ENCODE data around the gene TLL2.

The TLL2 gene

GRCh38 chr10:96470116-96470743 lies 43.5 kb downstream of the TLL2 start:
- Histone ChIP-seq H3K27me3 (replicated peaks) (peaks cover 11% of the 10 kb centered on the region), H3K4me3 (ENCODE audit: low read depth, low read length) (no peak overlapping the region), H3K36me3 (replicated peaks) (no peaks in the 10 kb centered on the region), H3K27ac (no peak overlapping the region)
- in situ Hi-C loops (cut with HindIII; ENCODE audit: low pct_ligation_motif_present, low sequenced_read_pairs), result no loop called here
- peak; percentile 81 for TF ChIP-seq CTCF (IDR thresholded peaks at IDR 0.05; ENCODE audit: low read depth, low read length, missing control alignments)
- peak; percentile 48 for DNase-seq

- in situ Hi-C loops (cut with HindIII; ENCODE audit: low pct_ligation_motif_present, low sequenced_read_pairs), result no loop called here
- Histone ChIP-seq H3K4me3 (ENCODE audit: low read depth, low read length) (no peak overlapping the region), H3K27ac (no peak overlapping the region), H3K27me3 (replicated peaks) (peaks cover 4% of the 10 kb centered on the region), H3K36me3 (replicated peaks) (no peaks in the 10 kb centered on the region)
- no peak for TF ChIP-seq CTCF (IDR thresholded peaks at IDR 0.05; ENCODE audit: low read depth, low read length, missing control alignments)
- no peak for DNase-seq
Measured at GRCh38 chr10:96468845-96469244, 44.9 kb downstream of the TLL2 start.

- no peak overlapping the region for H3K27ac ChIP-seq
- no peak for DNase-seq
- TF ChIP-seq CTCF (IDR thresholded peaks at IDR 0.05; ENCODE audit: low read depth, low read length, missing control alignments), result no peak
- H3K36me3 ChIP-seq (replicated peaks), result no peaks in the 10 kb centered on the region
- in situ Hi-C loops (cut with HindIII; ENCODE audit: low pct_ligation_motif_present, low sequenced_read_pairs), result no loop called here
- no peaks in the 10 kb centered on the region for H3K27me3 ChIP-seq (replicated peaks)
- no peak overlapping the region for H3K4me3 ChIP-seq (ENCODE audit: low read depth, low read length)
Measured at GRCh38 chr10:96465599-96465998, 48.1 kb downstream of the TLL2 start.

- no peak overlapping the region for H3K4me3 ChIP-seq (ENCODE audit: low read depth, low read length)
- TF ChIP-seq CTCF (IDR thresholded peaks at IDR 0.05; ENCODE audit: low read depth, low read length, missing control alignments), result no peak
- no peaks in the 10 kb centered on the region for H3K36me3 ChIP-seq (replicated peaks)
- in situ Hi-C loops (cut with HindIII; ENCODE audit: low pct_ligation_motif_present, low sequenced_read_pairs), result no loop called here
- H3K27me3 ChIP-seq (replicated peaks), result no peaks in the 10 kb centered on the region
- DNase-seq, result no peak
- H3K27ac ChIP-seq, result no peak overlapping the region
Measured at GRCh38 chr10:96463562-96463961, 50.2 kb downstream of the TLL2 start.

GRCh38 chr10:96462606-96463151 lies 51.0 kb downstream of the TLL2 start:
- in situ Hi-C loops (cut with HindIII; ENCODE audit: low pct_ligation_motif_present, low sequenced_read_pairs), result no loop called here

More at GRCh38 chr10:96462606-96463151, 51.0 kb downstream of the TLL2 start:
- no peak overlapping the region for H3K4me3 ChIP-seq (ENCODE audit: low read depth, low read length)
- TF ChIP-seq CTCF (IDR thresholded peaks at IDR 0.05; ENCODE audit: low read depth, low read length, missing control alignments), result no peak
- no peaks in the 10 kb centered on the region for H3K36me3 ChIP-seq (replicated peaks)
- DNase-seq, result no peak
- no peak overlapping the region for H3K27ac ChIP-seq
- no peaks in the 10 kb centered on the region for H3K27me3 ChIP-seq (replicated peaks)
